CD14-positive monocyte (primary cell): Measurements from ENCODE around the gene CDH11. TPM values are rescaled to one million over a fixed set of nuclear protein-coding genes. Genes with fewer than 3 reads are reported as not detected.
A peak's percentile ranks its signal among the peaks of the same experiment; 100 is the strongest.

Source experiments
- DNase-seq, 3 donors: peaks; one replicate each; pipeline ENCODE4 v3.0.0-alpha.2; 2011 to 2022
- H2AFZ ChIP-seq: 2 replicates; pipeline ENCODE4 v1.6.0; 2012; ENCODE audit warnings: mild to moderate bottlenecking, low read depth, low read length, inconsistent platforms; ENCODE audit not compliant: insufficient read depth, poor library complexity, severe bottlenecking
- H3K27ac ChIP-seq, 2 donors: 1 replicate in 1 of 2; 2 replicates in 1 of 2; pipeline ENCODE4 v1.5.1; 2012 to 2013; ENCODE audit warnings: low read length in 2 of 2, control low read depth in 1 of 2, inconsistent platforms in 1 of 2, low read depth in 1 of 2, mild to moderate bottlenecking in 1 of 2
- H3K27me3 ChIP-seq, 2 donors: one replicate each; pipeline versions ENCODE4 v1.6.0 to v1.6.1; 2011 to 2013; ENCODE audit warnings: low read length in 2 of 2; ENCODE audit not compliant: control insufficient read depth in 2 of 2, insufficient read depth in 2 of 2
- H3K36me3 ChIP-seq, 2 donors: replicated peaks in 1 of 2; 1 replicate in 1 of 2; 2 replicates in 1 of 2; pipeline versions ENCODE4 v1.5.1 to v1.6.1; 2012 to 2013; ENCODE audit warnings: low read length in 2 of 2, control low read depth in 1 of 2, inconsistent platforms in 1 of 2, mild to moderate bottlenecking in 1 of 2; ENCODE audit not compliant: insufficient read depth in 2 of 2, control insufficient read depth in 1 of 2
- H3K4me1 ChIP-seq, 2 donors: 1 replicate in 1 of 2; 2 replicates in 1 of 2; pipeline versions ENCODE4 v1.5.1 to v1.6.1; 2012 to 2013; ENCODE audit warnings: low read length in 2 of 2, control low read depth in 1 of 2, inconsistent platforms in 1 of 2, mild to moderate bottlenecking in 1 of 2, moderate library complexity in 1 of 2; ENCODE audit not compliant: insufficient read depth in 2 of 2, control insufficient read depth in 1 of 2
- H3K4me2 ChIP-seq: replicated peaks from 2 replicates; pipeline ENCODE3; 2012; ENCODE audit warnings: low read length, moderate library complexity, mild to moderate bottlenecking; ENCODE audit not compliant: poor library complexity, severe bottlenecking; ENCODE audit errors: extremely low read depth
- H3K4me3 ChIP-seq, 3 experiments: fragments of 200-600 bp in 1 of 3; sonication (generic) in 1 of 3; replicated peaks in 1 of 3; 1 replicate in 2 of 3; 2 replicates in 1 of 3; pipeline ENCODE4 v1.5.1; 2011 to 2013; ENCODE audit warnings: low read length in 3 of 3, mild to moderate bottlenecking in 3 of 3, control low read depth in 2 of 3, low read depth in 2 of 3, inconsistent platforms in 1 of 3, moderate library complexity in 1 of 3
- H3K79me2 ChIP-seq: 2 replicates; pipeline ENCODE4 v1.6.0; 2012; ENCODE audit warnings: mild to moderate bottlenecking, control low read depth, inconsistent platforms, low read length, moderate library complexity; ENCODE audit not compliant: insufficient read depth
- H3K9ac ChIP-seq: 2 replicates; pipeline ENCODE4 v1.6.0; 2017; ENCODE audit warnings: low read length, mild to moderate bottlenecking; ENCODE audit not compliant: insufficient read depth, poor library complexity, severe bottlenecking
- H3K9me3 ChIP-seq, 2 donors: replicated peaks in 1 of 2; 1 replicate in 1 of 2; 2 replicates in 1 of 2; pipeline versions ENCODE4 v1.5.1 to v1.6.1; 2012 to 2013; ENCODE audit warnings: low read length in 2 of 2, control low read depth in 1 of 2; ENCODE audit not compliant: control insufficient read depth in 1 of 2, insufficient read depth in 1 of 2
- H4K20me1 ChIP-seq: 2 replicates; pipeline ENCODE4 v1.6.0; 2012; ENCODE audit warnings: mild to moderate bottlenecking, low read length, control low read depth, moderate library complexity; ENCODE audit not compliant: insufficient read depth
- H3K27ac Mint-ChIP-seq, 7 donors: one replicate each; pipeline ENCODE4 v1.8.0; 2020; ENCODE audit warnings: mild to moderate bottlenecking in 7 of 7, mixed read lengths in 7 of 7, moderate library complexity in 6 of 7, inconsistent platforms in 2 of 7
- H3K27me3 Mint-ChIP-seq, 3 donors: one replicate each; pipeline ENCODE4 v1.8.0; 2021 to 2022; ENCODE audit warnings: low read depth in 3 of 3, mild to moderate bottlenecking in 3 of 3, mixed read lengths in 3 of 3, moderate library complexity in 3 of 3, inconsistent platforms in 1 of 3
- H3K36me3 Mint-ChIP-seq, 2 donors: one replicate each; pipeline ENCODE4 v1.8.0; 2020; ENCODE audit warnings: mixed read lengths in 2 of 2, inconsistent platforms in 1 of 2, mild to moderate bottlenecking in 1 of 2
- H3K4me1 Mint-ChIP-seq: one replicate; pipeline ENCODE4 v1.8.0; 2020; ENCODE audit warnings: mild to moderate bottlenecking, mixed read lengths
- H3K4me3 Mint-ChIP-seq, 2 donors: one replicate each; pipeline ENCODE4 v1.8.0; 2020; ENCODE audit warnings: mild to moderate bottlenecking in 2 of 2, mixed read lengths in 2 of 2, moderate library complexity in 1 of 2
- H3K9me3 Mint-ChIP-seq, 7 donors: one replicate each; pipeline ENCODE4 v1.8.0; 2020 to 2022; ENCODE audit warnings: mixed read lengths in 7 of 7, mild to moderate bottlenecking in 6 of 7, moderate library complexity in 6 of 7, inconsistent platforms in 2 of 7
- CTCF ChIP-seq: fragments of 200-600 bp; IDR thresholded peaks from one replicate; pipeline ENCODE4 v1.8.0; 2022; ENCODE audit warnings: antibody characterized with exemption, mild to moderate bottlenecking
- WGBS: methylation state at CpG from one replicate; pipeline ENCODE4 v1.1.5; 2013; ENCODE audit warnings: missing lambda C conversion rate; ENCODE audit not compliant: insufficient coverage; 5-methylcytosine and 5-hydroxymethylcytosine counted together
- intact Hi-C, 2 donors: fragments of 100-400 bp; cut with micrococcal nuclease; formaldehyde crosslinking; loops; one replicate each; pipeline versions ENCODE4 v1.15.0 to v1.15.1; 2023
- polyA plus RNA-seq, 3 donors: library from polyadenylated mRNA; depleted of rRNA in 1 of 3; unstranded in 2 of 3; stranded (reverse) in 1 of 3; fragments of 300-500 nt in 2 of 3; fragments of >200 nt in 1 of 3; fragmentation: Illumina TruSeq in 2 of 3; gene quantifications; 1 replicate in 2 of 3; 2 replicates in 1 of 3; pipeline ENCODE4 v1.2.3, GENCODE V29; 2012 to 2021

CDH11 gene
- polyA plus RNA-seq, 3 donors, result not detected

DNA sequence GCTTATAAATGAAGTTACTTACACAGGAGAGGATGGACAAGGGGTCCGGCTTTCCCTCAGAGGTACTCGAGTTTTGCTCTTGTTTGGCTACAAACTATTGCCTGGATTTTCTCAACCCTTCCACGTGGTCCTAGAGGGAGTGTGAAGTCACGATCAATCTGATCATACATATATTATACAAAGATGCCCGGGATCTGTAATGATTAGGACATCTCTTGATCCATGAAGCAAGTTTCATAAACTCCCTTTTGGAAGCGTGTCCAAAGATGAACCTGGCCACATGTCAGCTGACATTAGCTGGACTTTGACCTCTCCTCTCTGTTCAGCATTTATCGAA is 2.3 kb upstream of the CDH11 start:
- no peak overlapping the region for H3K27ac Mint-ChIP-seq
- H3K9me3 Mint-ChIP-seq, result peaks cover 0 to 15% (median 2%) of the 10 kb centered on the region in 7 donors
- Histone ChIP-seq H3K27ac (no peak overlapping the region), H3K4me1 (no peaks in the 10 kb centered on the region), H3K79me2 (no peaks in the 10 kb centered on the region), H2AFZ (no peak overlapping the region), H3K4me3 (no peak overlapping the region), H3K36me3 (no peaks in the 10 kb centered on the region), H3K4me2 (no peak overlapping the region), H3K9me3 (peaks cover 0 to 7% of the 10 kb centered on the region in 2 donors), H3K27me3 (peaks cover 37 to 61% of the 10 kb centered on the region in 2 donors), H4K20me1 (no peaks in the 10 kb centered on the region), H3K9ac (no peak overlapping the region)
- peaks cover 50 to 57% (median 56%) of the 10 kb centered on the region in 3 donors for H3K27me3 Mint-ChIP-seq
- H3K4me1 Mint-ChIP-seq, result no peaks in the 10 kb centered on the region
- WGBS, result 80% methylated on average over 1 of the region's 7 CpGs
- DNase-seq, result no peak
- peak overlapping the region in 1 of 2 donors; percentile 74 for H3K4me3 Mint-ChIP-seq
- H3K36me3 Mint-ChIP-seq, result no peaks in the 10 kb centered on the region
- intact Hi-C loops, result no loop called here
- TF ChIP-seq CTCF, result no peak

- H4K20me1 ChIP-seq, result no peaks in the 10 kb centered on the region
- peaks cover 0 to 7% of the 10 kb centered on the region in 2 donors for H3K9me3 ChIP-seq
- intact Hi-C loops, result no loop called here
- TF ChIP-seq CTCF, result no peak
- H3K4me1 ChIP-seq, result no peaks in the 10 kb centered on the region
- H2AFZ ChIP-seq, result no peak overlapping the region
- H3K27me3 ChIP-seq, result peaks cover 41 to 66% of the 10 kb centered on the region in 2 donors
- Mint-ChIP-seq H3K4me1 (no peaks in the 10 kb centered on the region), H3K27ac (no peak overlapping the region), H3K27me3 (peaks cover 52 to 63% (median 61%) of the 10 kb centered on the region in 3 donors), H3K36me3 (no peaks in the 10 kb centered on the region), H3K9me3 (peaks cover 0 to 15% (median 2%) of the 10 kb centered on the region in 7 donors), H3K4me3 (peak overlapping the region in 1 of 2 donors; percentile 81)
- no peak overlapping the region for H3K4me3 ChIP-seq
- no peaks in the 10 kb centered on the region for H3K79me2 ChIP-seq
- H3K36me3 ChIP-seq, result no peaks in the 10 kb centered on the region
- no peak for DNase-seq
- no peak overlapping the region for H3K9ac ChIP-seq
- H3K4me2 ChIP-seq, result no peak overlapping the region
- 3% methylated on average over 47 of the region's 51 CpGs for WGBS
- no peak overlapping the region for H3K27ac ChIP-seq
These were observed 1.7 kb upstream of the CDH11 start for GRCh38 chr16:65123396-65124211.
